Measurements from ENCODE around the gene SPTBN4.
"Not testable (repeated sequence)": the region's sequence is repeated elsewhere in the genome, so short reads cannot be mapped to it uniquely, and the experiment has no call there.

Gene SPTBN4

GRCh38 chr19:40464059-40465024 is 2.5 kb upstream of the SPTBN4 start:
- FAIRE-seq (peak; percentile 66), DNase-seq (ENCODE audit: low spot score) (peak; percentile 81)

GRCh38 chr19:40465025-40465556 is 1.7 kb upstream of the SPTBN4 start:
- DNase-seq (ENCODE audit: low spot score) (peak; percentile 71), FAIRE-seq (no peak)

- DNase-seq (ENCODE audit: low spot score) (peak; percentile 96), FAIRE-seq (peak; percentile 79)
Measured at GRCh38 chr19:40465557-40466218, 1.1 kb upstream of the SPTBN4 start, which contains the start of gene BLVRB. BLVRB (minus strand) TSS chr19:40465745; CDS start chr19:40465688, 57 bp downstream.

GRCh38 chr19:40466219-40466984 is 399 bp upstream of the SPTBN4 start:
- FAIRE-seq (no peak), DNase-seq (ENCODE audit: low spot score) (peak; percentile 64)

GRCh38 chr19:40469011-40469410 is 2.2 kb downstream of the SPTBN4 start:
- DNase-seq (ENCODE audit: low spot score) (no peak), FAIRE-seq (no peak)

GRCh38 chr19:40471111-40471510 is 4.3 kb downstream of the SPTBN4 start:
- FAIRE-seq (no peak), DNase-seq (ENCODE audit: low spot score) (no peak)

- DNase-seq (ENCODE audit: low spot score) (no peak), FAIRE-seq (no peak)
Measured at GRCh38 chr19:40472516-40472915, 5.7 kb downstream of the SPTBN4 start.

- FAIRE-seq (no peak), DNase-seq (ENCODE audit: low spot score) (no peak)
Measured at GRCh38 chr19:40474737-40475136, 7.9 kb downstream of the SPTBN4 start.

GRCh38 chr19:40475878-40476644 is 9.3 kb downstream of the SPTBN4 start:
- DNase-seq (ENCODE audit: low spot score); FAIRE-seq: not testable (repeated sequence)

- no peak for DNase-seq (ENCODE audit: low spot score)
- FAIRE-seq = no peak
Measured at GRCh38 chr19:40486017-40486416, 19.2 kb downstream of the SPTBN4 start.

- DNase-seq (ENCODE audit: low spot score) (no peak), FAIRE-seq (no peak)
Measured at GRCh38 chr19:40489882-40490230, 23.1 kb downstream of the SPTBN4 start.

- FAIRE-seq (no peak), DNase-seq (ENCODE audit: low spot score) (no peak)
Measured at GRCh38 chr19:40492274-40492673, 25.5 kb downstream of the SPTBN4 start.

GRCh38 chr19:40493778-40494177 is 27.0 kb downstream of the SPTBN4 start:
- DNase-seq (ENCODE audit: low spot score) = no peak
- no peak for FAIRE-seq

- no peak for FAIRE-seq
- no peak for DNase-seq (ENCODE audit: low spot score)
Measured at GRCh38 chr19:40494191-40494838, 27.5 kb downstream of the SPTBN4 start.

- no peak for DNase-seq (ENCODE audit: low spot score)
Measured at GRCh38 chr19:40497214-40497613, 30.4 kb downstream of the SPTBN4 start.

GRCh38 chr19:40499320-40499719 is 32.5 kb downstream of the SPTBN4 start:
- no peak for DNase-seq (ENCODE audit: low spot score)
- no peak for FAIRE-seq

More at GRCh38 chr19:40497214-40497613, 30.4 kb downstream of the SPTBN4 start:
- FAIRE-seq = no peak

- not testable (repeated sequence) for FAIRE-seq; DNase-seq (ENCODE audit: low spot score)
Measured at GRCh38 chr19:40500678-40501530, 34.1 kb downstream of the SPTBN4 start.

- no peak for DNase-seq (ENCODE audit: low spot score)
- no peak for FAIRE-seq
Measured at GRCh38 chr19:40501599-40501998, 34.8 kb downstream of the SPTBN4 start.

- no peak for FAIRE-seq
Measured at GRCh38 chr19:40502081-40502480, 35.3 kb downstream of the SPTBN4 start.

More at GRCh38 chr19:40502081-40502480, 35.3 kb downstream of the SPTBN4 start:
- DNase-seq (ENCODE audit: low spot score) = no peak

Data from RCC 7860 (cell line).